NCI-H1694 treated with DMSO at 0.1 percent for 48 hours (cell line): ENCODE measurements around the gene OR10H3.
"Not testable (repeated sequence)": the region's sequence is repeated elsewhere in the genome, so short reads cannot be mapped to it uniquely, and the experiment has no call there.

ENCODE experiments used
- DNase-seq: peaks from one replicate; lab custom pipeline; 2025; lab: John Stamatoyannopoulos, UW

Gene OR10H3, protein sequence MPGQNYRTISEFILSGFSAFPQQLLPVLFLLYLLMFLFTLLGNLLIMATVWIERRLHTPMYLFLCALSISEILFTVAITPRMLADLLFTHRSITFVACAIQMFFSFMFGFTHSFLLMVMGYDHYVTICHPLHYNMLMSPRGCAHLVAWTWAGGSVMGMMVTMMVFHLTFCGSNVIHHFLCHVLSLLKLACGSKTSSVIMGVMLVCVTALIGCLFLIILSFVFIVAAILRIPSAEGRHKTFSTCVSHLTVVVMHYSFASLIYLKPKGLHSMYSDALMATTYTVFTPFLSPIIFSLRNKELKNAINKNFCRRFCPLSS

DNA sequence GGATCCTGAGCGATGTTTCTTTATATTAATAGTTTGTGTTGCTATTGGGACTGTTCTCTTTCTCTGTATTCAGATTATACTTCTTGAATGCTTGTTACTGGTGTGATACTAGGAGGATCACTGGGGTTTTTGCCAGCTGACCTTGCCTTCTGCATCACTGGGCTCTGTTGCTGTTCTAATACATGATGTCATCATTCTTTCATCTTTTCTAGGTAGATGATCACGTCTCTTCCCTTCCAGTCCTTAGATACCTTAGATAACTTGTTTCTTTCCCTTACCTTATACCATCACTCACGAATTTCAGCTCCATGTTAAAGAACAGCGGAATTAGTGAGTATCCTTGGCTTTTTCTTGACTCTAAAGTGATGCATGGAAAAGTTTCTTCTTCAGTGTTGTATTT lies at the start of gene OR10H3:
TSS of gene OR10H3 (plus strand) at position 264 of the 400 bp plus-strand sequence. CDS start 3,408 bp downstream, outside the sequence.
- DNase-seq: no peak

DNA sequence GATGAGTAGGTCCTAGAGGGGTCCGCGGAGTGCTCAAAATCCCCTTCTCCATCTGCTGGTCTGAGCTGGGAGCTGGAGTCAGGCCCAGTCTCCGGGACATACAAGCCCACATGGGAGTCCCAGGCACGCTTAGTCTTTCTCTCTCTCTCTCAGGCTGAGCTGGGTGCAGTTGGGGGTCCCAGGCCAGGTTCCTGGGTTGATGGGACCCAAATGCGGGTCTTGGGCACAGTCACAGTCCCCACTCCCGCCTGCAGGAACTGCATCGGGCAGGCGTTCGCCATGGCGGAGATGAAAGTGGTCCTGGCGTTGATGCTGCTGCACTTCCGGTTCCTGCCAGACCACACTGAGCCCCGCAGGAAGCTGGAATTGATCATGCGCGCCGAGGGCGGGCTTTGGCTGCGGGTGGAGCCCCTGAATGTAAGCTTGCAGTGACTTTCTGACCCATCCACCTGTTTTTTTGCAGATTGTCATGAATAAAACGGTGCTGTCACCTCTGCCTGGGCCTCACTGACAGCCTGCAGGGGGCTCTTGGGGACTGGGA lies 41.1 kb upstream of the OR10H3 start:
- DNase-seq: no peak

DNA sequence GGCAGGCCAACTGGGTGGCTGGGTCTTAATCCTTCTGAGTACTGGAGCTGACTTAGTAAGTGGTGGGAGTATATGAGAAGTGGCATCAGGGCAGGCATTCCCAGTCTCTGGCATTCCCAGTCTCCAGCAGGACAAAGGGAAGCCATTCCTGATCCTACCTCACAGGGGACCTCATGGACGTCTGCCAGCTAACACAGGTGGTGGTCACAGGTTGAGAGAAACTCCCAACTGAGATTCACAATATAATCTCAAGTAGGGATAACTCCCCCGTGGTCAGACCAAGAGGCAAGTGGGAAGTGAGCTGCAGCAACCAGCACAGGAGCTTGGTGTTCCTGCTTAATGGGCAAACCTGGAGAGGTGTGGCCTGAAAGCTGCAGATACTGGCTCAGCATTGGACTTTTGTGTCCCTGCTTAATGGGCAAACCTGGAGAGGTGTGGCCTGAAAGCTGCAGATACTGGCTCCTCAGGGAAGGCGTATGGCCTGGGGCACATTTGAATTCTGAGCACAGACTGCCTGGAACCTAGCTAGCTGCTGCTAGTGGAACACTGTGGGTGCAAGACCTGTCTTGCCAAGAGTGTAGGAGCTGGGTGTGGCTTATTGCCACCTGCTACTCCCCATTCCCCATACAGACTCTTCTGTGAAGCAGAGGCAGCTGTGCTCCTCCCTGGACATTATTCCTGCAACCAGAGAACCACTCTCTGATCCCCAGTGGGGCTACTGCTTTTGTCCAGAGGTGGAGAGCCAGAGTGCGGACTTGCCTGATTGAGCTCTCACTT lies 35.8 kb upstream of the OR10H3 start:
- DNase-seq: no peak

DNA sequence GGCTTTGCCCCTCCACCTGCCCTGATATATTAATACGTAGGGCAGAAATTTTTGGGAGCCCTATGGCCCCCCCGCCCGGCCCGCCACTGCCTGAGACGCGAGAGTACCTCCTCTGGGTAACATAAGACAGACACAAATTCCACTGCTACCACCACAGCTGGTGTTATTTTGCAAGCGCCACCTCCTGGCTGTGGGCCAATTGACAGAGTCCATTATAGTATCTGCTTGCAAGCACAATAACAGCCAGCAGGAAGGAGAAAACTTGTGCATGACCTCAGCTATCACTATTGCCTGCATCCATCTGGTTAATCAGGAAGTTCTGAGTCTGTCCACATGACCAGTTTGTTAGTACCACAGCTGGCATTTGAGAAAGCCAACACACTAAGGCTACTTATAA lies 35.3 kb upstream of the OR10H3 start:
- DNase-seq: peak; percentile 33

DNA sequence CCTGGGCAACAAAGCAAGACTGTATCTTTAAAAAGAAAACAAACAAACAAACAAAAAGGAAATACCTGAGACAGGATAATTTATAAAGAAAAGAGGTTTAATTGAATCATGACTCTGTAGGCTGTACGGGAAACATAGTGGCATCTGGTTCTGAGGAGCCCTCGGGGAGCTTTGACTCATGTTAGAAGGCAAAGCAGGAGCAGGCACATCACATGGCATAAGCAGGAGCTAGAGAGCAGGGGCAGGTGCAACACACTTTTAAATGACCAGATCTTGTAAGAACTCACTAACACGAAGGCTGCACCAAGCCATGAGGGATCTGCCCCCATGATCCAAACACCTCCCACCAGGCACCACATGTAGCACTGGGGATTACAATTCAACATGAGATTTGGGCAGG lies 23.1 kb upstream of the OR10H3 start:
- no peak for DNase-seq

DNA sequence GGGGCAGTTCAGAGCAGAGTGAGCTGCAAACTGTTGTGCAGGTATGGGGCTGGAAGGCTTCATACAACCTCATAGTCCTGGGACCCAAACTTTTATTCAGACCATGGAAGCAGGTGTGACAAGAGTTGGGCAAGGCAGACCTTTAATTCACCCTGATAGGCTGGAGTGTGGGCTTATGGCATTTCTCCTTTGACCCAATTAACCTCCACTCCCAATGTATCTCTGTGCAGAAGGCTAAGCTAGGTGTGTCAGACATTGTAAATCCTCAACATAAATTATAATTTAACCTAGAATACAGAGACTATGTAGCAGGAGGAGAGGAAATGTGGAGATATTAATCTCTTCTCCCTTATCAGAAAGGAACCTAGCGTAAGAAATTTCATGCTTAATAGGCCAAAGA lies 22.1 kb upstream of the OR10H3 start:
- DNase-seq: no peak

DNA sequence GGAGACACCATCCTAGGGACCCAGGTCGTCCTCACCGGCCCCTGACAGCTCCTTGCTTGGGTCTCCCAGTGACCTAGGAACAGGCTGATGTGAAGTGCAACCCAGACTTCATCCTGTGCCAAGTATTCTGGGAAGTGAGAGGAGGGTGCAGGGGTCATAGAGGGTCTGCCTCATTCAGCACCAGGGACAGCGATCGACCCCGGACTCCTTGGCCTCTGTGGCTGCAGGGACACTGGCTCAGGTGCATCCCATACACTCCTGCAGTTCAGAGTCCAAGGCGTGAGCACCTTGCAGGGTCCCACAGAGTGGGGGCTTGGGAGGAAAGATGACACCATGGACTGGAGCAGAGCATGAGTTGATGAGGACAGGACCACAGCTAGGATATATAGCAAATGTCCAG lies 20.0 kb upstream of the OR10H3 start:
- DNase-seq: no peak

DNA sequence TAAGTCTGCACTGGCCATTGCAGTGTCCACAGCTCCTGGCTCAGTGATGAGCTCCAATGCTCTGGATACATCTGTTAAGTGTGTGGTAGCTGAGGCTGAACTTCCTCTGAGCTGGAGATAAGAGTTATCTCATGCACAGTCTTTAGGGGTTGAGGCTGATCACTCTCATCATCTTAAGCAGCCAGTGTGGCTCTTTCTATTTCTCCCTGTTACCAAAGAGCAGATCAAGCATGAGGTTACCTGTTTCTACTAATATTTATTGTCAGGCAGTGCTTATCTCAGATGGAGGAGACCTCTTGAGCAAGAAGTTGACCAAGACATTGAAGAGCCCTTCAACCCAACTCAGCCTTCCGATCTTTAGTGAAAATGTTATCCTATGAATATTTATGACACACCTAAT lies 16.5 kb upstream of the OR10H3 start:
- no peak for DNase-seq

DNA sequence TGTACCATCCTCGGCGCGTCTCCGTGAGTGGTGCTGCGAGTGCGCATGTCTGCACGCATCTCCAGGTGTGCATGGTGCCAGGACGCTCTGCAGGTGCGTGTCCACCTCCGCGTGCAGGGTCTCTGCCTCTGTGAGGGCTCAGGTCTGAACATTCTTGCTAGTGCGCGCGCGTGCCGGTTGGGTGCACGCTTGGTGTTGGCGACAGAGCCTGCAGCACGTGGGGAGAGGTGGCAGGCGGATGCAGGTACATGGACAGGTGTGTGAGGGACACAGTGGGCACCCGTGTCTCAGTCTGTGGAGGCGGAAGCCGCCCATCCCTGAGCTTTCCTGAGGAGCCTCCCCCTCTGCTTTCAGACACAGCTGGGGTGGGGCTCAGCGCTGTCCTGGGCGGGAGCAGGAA lies 14.8 kb upstream of the OR10H3 start:
- DNase-seq: no peak

DNA sequence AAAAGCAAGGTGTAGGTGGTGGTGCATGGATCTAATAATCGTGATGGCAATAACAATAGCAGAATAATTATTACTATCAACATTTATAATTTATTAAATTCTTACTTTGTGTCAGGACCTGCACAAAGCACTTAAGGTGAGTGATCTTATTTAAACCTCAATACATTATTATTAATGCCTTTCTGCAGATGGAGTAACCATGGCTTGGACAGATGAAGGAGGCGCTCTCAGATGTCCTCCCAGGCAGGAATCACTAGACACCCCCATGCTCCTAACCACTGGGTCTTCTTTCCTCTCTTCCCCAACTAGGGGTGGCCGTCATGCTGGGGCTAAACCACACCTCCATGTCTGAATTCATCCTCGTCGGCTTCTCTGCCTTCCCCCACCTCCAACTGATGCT lies 10.1 kb upstream of the OR10H3 start, which contains the start of gene OR10H2:
TSS of gene OR10H2 (plus strand) at position 301 of the 400 bp plus-strand sequence. CDS start at position 321, 20 bp downstream.
- DNase-seq: no peak

DNA sequence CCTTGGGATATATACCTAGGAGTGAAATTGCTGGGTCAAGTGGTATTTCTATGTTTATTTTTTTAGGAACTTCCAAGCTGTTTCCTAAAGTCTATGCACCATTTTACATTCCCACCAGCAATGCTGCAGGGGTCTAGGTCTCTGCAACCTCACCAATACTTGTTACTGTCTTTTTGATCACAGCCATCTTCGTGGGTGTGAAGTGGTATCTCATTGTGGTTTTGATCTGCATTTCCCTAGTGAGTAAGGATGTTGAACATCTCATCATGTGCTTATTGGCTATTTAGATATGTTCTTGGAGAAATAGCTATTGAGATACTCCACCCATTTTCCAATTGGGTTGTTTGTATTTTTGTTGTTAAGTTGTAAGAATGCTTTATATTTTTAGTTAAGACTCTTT lies 7.2 kb upstream of the OR10H3 start:
- DNase-seq: no peak

DNA sequence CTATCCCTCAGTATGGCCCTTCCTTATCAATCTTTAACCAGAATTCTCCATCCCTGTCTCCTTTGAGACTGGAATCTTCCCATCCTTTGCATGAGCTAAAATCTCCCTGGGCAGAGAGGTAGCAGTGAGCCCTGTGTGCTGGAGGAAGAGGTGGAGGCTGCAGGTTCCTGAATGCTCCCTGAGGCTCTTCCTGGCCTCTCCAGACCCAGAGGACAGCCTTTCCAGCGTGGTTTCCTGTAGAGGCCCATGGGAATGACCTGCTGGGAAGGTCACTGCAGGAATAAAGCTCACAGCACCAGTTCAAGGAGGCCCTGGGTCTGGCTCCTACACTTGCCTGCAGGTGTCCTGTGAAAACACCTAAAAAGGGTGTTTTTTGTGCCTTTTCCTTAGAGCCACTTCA lies 5.4 kb upstream of the OR10H3 start:
- no peak for DNase-seq

DNA sequence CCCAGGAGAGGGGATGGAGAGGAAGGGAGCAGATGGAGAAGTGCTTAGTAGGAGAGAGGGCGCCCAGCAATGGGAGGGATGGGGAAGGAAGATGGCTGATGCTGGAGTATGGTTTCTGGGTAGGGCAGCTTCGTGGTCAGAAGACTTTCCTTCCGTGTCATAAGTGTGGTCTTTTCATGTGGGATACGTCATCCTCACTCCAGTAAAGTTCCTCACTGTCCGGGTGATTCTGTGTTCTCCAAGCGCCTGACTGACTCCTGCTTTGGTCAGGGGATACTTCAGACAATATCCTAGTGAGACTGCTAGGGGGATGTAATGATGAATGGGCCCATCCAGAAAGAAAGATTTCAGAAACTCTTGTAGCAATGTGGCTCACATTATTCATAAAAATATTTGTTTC lies 3.9 kb upstream of the OR10H3 start:
- no peak for DNase-seq

DNA sequence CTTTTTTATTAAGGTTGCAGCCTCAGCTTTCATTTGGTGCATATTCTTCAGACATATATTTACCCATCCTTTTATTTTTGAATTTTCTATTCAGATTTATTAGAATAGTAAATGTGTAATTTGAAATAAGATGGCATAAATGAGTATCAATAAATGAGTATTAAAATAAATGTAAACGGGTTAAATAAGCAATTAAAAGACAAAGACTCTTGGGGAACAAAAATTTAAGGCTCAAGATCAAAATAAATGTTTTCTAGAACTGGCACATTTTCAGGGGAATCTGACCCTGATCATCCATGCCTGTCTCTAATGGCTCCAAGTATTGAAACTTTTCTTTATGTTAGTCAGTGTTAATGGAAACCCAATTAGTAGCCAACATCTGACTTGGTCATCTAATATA lies 3.0 kb downstream of the OR10H3 start:
- no peak for DNase-seq

DNA sequence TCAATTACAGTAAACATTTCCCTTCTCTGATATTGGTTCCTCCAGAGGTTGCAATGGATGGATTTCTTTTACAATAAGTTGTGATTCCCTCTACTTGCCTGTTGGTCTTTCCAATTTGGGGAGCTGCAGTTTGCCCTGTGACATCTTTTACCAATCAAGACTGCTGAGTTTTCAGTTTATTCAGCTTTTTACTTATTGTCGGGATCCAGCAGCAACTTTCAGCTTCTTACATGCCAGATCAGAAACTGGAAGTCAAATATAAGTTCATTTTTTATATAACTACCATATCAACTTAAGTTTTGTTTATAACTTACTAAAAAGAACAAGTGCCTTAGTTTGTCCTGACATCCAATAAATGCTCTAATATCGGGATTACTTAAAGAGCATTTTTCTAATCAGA lies 10.5 kb downstream of the OR10H3 start:
- DNase-seq: no peak

DNA sequence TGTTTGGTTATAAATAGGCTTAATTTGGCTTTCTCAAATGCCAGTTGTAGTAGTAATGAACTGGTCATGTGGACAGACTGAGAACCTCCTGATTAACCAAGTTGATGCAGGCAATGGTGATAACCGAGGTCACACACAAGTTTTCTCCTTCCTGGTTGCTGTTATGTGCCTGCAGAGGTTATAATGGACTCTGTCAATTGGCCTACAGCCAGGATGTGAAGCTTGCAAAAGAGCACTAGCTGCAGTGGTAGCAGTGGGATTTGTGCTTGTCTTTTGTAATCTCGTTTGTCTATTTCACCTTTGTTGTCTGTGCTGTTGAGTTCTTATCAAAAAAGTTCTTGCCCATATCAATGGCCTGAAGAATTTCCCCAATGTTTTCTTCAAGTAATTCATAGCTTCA lies 20.6 kb downstream of the OR10H3 start:
- no peak for DNase-seq

DNA sequence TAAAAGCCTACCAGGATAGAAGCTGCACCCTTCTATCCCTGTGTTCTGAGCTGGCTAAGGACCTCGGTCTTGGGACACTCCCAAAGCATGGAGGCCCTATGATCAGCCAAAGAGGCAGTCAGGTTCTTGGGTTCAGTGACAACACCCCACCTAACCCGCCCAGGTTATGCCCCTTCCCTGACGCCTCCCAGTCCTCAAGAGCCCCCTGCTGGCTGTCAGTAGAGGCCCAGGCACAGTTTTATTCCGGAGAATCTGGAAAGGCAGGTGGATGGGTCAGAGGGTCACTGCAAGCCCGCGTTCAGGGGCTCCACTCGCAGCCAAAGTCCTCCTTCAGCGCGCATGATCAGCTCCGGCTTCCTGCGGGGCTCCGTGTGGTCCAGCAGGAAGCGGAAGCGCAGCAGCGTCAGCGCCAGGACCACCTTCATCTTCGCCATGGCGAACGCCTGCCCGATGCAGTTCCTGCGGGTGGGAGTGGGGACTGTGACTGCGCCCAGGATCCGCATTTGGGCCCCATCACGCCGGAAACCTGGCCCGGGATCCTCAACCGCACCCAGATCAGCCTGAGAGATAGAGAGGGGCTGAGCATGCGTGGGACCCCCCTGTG lies 22.3 kb downstream of the OR10H3 start:
- DNase-seq: no peak

DNA sequence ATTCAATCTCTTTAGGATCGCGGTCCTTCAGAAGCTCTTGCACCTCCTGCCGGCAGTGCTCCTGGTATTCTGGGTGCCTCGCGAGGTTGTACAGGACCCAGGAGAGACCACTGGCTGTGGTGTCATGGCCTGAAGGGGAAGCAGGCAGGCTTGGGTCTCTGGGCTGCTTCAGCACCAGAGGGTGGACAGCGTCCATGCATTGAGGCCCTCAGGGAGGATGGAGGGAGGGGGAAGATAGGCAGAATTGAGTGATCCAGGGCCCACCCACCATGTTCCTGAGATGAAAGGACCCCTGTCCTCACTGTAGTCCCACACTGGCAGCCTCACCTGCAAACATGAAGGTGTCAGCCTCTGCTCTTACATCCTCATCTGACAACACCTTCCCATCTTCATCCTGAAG lies 31.8 kb downstream of the OR10H3 start:
- no peak for DNase-seq

DNA sequence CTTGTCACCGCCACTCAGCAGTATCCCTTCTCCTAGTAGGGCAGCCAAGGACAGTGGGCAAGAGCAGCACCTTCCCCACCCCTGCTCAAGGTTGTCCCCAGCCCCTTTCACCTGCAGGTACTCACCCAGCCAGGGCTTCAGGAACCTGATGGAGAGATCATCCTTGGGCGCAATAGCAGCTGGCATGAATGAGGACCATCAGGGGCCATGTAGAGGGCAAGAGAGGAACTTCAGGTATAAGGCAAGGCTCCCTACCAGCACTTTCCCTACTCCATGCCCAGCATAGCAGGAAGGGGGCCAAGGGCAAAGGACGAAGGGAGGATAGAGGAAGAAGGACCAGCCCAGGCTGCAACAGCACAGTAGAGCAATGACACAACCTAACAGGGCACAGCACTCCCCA lies 36.4 kb downstream of the OR10H3 start:
- not testable (repeated sequence) for DNase-seq

DNA sequence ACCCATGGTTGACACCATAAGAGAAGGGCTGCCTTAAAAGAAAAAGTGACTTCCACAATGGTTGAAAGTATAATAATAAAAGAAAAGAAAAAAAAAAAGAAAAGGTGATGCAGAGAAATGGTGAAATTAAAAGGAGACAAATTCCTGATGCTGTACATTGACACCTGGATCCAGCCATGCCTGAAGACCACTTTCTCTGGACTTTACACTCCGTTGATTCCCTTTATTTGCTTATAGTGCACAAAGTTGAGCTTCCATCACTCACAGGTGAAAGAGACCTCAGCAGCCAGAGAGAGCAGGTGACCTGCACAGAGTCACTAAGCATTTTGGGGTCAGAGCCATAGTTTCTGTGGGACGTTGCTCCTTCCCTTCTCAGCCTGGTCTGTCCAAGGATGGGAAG lies 37.5 kb downstream of the OR10H3 start:
- DNase-seq: no peak

DNA sequence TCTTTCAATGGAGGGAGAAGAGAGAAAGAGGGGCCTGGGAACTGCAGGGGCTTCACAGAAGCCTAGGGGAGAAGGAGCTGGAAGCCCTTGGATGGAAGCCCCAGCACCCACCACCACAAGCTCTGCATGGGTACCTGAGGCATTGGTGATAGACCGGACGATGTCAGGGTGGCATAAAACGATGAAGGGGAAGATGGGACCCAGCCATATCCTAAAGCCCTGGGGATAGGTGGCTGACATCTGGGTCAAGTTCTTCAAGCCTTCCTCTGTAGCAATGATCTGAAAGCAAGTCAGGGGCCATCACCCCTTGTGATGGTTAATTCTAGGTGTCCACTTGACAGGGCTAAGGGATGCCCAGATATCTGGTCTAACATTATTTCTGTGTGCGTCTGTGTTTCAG lies 38.5 kb downstream of the OR10H3 start:
- no peak for DNase-seq

DNA sequence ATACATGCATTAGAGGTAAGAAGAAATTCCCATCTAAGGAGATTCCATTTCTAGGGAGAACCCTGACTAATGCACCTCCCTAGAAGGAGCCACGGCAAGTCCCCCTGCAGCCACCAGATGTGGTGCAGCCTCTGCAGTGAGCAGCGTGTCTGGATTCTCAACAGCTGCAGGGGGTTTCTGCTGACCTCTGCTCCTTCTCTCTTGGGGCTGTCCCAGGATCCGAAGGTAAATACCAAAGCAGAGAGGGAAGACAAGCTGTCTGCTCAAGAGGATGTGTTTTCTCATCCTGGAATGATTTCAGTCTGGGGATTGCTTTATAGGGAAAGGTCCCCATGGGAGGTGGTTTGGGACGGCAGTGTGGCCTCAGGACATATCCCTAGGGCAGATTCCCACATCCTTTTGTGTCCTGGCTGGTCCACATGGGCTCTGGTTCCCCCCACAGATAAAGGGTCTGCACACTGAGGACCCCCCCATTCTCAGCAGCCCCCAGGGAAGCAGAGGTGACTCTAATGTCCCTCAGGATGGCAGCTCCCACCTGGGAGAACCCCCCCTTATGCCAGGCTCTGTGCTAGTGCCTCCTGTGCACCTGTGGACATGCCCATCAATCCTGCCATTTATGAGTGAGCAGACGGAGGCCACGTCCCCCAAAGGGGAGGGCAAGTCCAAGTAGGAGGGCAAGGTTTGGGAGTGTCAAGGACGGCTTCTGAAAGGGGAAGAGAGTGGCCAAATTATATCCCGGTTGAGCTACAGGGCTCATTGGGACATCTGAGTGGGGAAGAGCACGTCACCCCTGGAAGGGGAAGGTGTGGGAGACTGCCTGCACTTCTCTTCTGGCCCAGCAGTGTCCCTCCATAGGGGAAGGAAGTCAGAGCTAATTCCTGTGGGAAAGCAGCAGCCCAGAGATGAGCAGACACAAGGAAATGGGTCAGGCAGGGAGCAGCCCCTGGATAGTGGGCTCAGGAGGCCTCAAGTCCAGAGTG lies 39.5 kb downstream of the OR10H3 start:
- DNase-seq: no peak
